HG03097 (cell line): Measurements from ENCODE around the gene BICRAL.
A peak's percentile ranks its signal among the peaks of the same experiment; 100 is the strongest.

Experiments
- ATAC-seq: cut with Tn5 transposase; IDR thresholded peaks from one replicate; pipeline ENCODE4 v1.9.1; 2021; ENCODE audit not compliant: unreplicated experiment, low FRiP score

The BICRAL gene

DNA sequence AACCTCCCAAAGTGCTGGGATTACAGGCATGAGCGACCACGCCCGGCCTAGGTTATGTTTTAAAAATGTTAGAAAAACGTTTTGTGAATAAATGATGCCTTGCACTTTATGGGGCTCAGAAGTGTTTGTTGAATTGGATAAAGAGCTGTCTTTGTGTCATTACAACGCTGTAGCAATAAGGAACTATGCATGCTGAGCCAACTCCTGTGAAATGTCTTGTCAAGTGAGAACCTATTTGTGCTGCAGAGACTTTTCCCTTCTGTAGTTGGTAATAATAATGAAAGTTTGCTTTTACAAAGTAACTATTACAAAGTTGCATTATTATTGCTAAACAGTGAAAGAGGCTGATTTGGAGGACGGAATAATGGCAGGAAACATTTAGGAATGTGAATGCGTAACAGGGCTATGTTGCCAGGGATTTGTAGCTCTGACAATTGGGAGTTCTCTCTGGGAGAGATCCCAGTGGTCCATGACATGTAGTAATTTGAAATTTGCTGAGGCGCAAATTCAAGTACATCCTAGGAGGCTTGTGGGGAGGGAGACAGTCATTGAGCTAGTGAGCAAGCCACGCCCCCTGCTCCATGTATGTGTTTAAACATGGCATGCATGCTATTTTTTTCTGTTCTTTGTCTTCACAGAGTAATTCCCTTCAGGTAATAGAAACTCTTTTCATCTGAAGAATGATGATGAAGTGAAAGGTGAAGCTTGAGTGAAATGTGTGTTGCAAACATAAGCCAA, 16.8 kb upstream of the BICRAL start:
- ATAC-seq = no peak

DNA sequence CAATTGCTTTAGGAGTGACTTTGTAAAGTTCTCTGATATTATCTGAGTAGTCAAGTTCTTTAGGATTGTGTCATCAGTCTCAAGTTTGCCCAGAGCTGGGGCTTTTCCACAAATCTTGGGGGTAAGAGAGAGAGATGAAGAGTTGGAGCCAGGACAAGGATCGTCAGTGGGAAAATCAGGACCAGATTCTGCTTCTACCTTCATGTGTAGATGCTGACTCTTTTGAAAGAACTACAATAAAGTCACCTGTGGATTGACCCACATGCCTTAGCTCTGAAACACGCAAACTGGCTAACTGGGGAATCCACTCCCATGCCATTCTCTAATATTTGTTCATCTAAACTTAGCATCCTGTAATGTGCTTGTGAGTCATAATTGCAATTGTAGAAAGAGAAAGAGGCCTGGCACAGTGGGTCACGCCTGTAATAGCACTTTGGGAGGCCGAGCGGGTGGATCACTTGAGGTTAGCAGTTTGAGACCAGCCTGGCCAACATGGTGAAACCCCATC, 15.6 kb upstream of the BICRAL start:
- no peak for ATAC-seq

DNA sequence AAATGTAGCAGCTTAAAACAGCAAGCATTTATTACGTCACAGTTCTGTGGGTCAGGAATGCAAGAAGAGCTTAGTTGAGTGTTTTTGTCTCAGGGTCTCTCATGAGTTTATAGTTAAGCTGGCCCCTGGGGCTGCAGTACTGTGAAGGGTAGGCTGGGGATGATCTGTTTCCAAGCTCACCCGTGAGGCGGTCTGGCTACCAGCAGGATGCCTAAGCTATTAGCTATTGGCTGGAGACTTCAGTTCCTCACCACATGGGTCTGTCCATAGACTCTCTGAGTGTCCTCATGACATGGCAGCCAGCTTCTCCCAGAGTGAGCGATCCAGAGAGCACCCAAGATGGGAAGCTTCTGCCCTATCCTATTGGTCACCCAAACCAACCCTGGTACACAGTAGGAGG, 12.8 kb upstream of the BICRAL start:
- ATAC-seq = no peak

DNA sequence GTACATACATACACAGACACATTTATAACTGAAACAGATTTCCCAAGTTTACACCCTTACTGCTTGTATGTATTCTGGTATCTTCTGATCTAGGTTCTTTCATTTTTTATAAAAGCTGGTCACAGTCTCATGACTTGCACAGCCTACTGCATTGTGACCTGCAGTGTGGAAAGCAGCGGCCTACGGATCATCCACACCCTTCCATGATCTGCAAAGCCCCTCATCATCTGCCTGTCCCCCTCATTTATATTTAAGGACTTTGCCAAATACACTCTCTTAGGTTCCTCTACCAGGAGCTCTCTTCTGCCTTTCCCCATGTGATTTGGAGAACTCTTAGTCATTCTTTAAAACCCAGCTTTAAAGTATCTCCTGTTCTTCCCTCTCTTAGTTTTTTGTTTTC, 12.0 kb upstream of the BICRAL start:
- ATAC-seq = no peak

DNA sequence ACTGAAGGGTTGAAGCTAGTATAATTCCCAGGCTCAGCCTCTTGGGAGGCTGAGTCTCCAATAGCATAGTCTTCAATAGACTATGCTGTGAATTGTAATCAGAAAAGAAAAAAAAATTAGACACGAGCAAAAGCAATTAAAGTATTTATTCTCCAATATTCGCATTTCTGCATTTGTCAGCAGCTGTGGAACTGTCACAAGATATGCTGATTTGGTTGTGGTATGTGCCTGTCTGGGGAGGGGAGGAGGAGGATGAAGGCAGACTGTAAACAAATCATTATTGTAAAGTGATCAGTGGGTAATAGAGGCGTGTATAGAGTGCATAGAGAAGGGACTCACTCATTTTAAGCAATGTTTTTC, 10.1 kb upstream of the BICRAL start:
- peak; percentile 11 for ATAC-seq

DNA sequence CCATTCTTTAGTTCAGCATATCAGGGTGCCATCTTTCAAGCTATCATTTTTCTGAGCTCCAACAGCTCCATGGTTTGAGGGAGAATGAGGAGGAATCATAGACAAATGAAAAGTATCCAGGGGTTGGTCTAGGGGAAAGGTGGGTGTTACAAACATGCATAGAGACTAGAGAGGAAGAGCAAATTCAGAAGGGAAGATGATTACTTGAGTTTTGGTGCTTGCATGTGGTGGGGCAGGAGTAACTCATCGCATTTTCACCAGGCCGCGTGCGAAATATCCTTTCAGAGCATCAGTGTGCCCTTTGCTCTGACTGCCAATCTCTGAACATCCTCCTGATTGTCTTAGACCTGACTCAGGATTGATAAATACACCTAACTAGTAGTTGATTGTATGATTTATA, 7.7 kb upstream of the BICRAL start:
- ATAC-seq = no peak

DNA sequence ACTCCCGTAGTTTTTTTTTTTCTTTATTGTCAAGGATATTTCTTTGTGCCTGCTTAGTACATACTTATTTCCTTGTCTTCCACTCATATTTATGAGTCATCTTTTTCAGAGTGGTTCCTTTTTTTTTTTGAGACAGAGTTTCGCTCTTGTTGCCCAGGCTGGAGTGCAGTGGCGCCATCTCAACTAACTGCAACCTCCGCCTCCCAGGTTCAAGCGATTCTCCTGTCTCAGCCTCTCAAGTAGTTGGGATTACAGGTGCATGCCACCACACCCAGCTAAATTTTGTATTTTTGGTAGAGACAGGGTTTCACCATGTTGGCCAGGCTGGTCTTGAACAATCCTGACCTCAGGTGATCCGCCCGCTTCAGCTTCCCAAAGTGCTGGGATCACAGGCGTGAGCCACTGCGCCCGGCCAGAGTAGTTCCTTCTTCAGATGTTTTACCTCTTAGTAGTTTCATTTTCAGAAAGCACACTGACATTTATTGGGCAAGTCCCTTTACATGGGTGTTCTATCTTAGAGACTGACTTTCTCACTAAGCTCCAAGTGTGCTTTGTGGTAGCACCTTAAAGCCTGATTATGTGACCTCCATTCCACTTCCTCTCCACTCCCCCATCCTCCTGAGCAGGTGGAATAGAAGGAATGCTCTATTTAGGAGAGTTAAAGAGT, 6.9 kb upstream of the BICRAL start:
- ATAC-seq = peak; percentile 36

DNA sequence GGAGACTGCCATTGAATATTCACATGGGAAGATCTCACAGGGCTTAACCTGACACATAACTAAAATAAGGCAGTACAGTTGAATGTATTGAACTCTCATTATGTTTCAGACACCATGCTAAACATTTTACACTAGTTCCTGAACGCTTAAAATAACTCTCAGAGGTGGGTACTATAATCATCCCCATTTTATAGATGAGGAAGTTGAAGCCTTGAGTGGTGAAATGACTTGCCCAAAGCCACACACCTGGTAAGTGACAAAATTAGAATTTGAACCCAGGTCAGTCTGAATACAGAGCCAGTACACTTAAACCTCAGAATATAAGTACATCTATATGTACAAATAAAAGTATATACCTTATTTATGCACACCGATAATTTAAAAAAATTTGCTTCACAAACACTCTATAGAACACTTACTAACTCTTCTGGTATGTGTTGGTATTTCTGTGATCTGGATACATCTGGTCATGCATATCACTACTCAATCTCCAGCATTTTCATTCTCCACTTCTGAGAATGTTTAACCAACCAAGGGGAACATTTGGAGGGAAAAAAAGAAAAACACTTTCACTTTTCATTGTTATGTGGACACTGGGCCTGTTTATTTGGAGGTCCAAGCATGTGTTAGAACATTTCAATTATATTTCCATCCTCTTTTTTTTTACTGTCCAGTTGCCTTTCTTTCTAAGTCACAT, 4.6 kb upstream of the BICRAL start:
- ATAC-seq = no peak

DNA sequence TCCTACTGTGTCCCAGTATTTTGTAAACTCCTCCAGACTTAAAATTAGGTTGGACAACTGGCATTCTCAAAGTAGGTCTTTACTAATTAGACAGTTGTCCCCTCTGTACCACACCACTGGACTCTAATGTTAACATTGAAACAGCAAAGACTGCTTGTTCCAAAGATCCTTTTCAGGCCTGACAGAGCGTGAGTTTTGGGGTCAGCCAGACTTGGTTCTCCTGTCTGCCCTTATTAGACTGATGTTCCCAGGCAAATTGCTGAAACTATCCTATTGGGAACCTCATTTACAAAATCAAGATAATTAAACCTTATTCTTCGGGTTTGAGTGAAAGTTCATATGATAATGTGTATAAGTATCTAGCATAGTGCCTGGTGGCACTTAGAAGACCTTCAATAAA, 3.7 kb upstream of the BICRAL start:
- no peak for ATAC-seq

DNA sequence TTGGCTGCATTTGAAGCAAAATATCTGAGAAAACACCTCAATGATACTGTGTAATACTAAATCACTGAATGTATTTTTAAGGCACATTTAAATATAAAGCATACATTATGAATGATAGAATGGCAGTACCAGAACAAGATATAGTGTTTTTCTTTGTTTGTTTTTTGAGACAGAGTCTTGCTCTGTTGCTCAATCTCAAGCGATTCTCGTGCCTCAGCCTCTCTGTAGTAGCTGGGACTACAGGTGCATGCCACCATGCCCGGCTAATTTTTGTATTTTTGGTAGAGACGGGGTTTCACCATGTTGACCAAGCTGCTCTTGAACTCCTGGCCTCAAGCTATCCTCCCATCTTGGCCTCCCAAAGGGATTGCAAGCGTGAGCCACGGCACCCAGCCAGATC, 2.3 kb upstream of the BICRAL start:
- ATAC-seq = no peak

DNA sequence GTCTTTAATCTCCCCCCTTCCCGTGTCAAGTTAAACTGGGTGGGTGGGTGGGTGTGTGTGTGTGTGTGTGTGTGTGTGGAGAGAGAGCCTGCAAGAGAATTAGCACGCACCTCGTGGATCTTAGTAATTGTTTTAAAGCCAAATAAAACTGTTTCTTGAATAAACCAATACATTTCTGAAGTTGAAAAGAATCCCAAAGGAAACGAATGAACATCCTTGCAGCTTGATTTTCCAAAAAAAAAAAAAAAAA, 381 bp upstream of the BICRAL start:
- no peak for ATAC-seq

DNA sequence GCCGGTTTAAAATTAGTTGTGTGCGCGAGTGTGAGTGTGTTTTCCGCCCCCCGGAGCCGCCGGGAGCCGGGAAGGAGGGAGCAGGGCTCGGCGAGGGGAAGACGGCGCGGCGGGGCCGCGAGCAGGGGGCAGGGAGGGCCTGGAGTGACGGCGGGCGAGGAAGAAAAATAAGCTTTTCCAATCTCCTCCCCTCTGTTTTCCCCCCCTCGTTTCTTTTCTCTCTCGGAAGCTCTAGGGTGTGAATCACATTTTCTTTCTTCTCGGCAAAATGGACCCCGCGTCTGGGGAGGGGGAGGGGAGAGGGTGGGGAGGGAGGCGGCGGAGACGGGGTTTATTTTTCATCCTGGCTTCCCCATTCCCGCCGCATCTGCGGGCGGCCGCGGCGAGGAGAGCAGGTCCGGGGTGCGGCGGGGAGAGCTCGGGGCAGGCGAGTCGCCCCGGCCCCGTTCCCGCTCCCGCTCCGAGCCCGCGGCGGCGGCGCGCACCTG, 881 bp downstream of the BICRAL start:
- no peak for ATAC-seq

DNA sequence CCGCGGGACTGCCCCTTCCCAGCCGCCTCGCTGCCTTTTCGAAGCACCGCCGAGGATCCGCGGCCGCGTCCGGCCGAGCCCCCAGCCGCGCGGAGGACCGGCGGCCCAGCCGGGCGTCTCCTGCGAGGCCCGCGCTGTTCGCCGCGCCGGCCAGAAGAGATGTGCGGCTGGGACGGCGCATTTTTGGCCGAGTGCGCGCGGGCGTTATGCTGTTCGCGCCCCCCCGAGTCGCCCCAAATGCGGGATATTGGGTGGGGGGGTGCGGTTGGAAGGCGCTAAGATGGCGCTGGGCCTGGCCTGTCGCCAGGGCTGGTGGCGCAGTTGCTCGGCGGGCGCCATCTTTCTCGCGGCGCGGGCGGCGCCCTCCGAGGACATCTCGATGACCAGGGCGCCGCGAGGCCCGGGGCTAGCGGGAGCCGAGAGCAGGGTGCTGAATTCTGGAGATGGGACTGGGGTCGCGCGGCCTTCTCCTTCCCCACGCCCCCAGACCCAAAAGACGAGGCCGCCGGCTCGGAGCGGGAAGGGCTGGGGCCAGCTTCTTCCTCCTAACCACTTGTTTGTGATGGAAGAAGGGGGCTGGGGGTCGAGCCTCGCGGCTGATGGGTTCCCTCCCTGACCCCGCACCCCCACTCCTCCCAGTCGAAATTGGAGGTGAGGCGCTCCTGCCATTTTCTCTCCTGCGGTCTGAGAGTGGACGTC, 1.5 kb downstream of the BICRAL start:
- ATAC-seq = no peak

DNA sequence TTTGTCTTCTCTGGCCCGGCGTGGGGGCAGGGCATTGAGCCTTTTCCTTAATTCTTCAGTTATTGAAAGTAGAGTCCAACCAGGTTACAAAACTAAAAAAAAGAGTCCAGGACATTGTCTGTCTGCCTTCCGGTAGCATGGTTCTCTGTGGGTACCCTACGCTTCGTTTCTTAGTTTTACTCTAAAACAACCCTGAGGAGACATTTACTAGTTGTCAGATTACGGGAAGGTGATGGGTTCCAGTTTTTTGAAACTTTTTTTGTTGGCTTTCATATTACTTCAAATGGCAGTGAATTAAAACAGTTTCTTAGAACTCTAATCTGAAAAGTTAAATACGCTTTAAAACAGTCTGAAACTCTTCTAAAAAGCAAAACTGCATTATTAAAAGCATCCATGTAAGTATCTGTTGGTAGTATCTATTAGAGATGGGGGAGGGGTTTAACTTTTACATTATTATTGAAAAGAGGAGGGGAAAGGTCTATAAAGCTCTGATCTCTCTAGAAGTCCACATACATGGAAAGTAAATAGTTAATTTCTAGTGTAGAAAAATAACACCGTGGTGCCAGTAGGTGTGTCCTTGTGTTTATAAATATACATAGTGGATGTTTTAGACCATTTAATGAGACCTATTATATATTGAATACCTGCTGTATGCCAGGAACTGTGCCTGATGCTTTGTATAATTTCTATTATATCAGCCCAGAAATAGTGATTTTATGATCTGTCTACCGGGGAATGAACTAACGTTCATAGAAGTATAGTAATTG, 2.2 kb downstream of the BICRAL start:
- ATAC-seq = no peak

DNA sequence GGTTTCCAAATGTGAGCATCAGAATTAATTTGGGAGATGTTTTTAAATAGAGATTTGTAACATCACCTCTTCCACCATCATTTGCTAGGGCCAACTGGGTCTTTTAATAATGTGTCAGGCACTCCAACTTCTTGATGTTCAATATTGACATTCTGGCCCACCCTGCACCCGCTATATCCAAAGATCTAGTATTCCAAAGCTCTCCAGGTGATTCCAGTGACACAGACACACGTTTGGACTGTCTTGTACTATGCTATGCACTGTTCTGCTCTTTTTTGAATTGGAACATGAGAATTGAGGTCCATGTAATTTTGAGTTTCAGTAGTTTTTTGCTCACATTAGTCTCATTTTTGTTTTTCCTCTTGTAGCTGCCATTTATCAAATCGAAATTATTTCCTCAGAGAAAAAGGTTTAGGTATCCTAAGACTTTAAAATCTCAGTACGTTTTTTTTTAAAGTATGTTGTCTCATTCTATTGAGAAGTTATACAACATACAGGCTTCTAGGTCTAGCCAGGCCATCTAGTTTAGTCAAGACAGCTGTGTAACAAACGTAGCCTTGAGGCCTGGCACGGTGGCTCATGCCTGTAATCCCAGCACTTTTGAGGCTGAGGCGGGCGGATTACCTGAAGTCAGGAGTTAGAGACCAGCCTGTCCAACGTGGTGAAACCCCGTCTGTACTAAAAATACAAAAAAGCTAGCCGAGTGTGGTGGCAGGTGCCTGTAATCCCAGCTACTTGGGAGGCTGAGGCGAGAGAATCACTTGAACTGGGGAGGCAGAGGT, 3.1 kb downstream of the BICRAL start:
- no peak for ATAC-seq

DNA sequence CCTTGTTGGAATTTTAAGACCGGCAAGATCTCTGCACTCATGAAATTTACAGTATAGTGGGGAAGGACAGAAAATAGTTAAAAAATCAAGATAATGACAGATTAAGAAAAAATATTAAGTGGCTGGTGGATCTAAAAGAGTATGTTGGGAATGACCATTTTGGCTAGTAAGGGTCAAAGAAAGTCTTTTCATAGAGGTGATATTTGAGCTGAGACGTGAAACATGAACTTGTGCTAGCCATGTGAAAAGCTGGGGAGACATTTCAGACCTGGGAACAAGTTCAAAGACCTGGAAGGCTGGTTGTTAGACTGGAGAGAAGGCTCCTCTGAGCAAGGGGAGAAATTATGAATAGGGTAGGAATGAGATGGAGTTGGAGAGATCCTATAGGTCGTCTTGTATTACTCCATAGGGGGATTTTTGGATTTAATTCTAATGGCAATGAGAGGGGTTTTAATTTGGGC, 4.7 kb downstream of the BICRAL start:
- no peak for ATAC-seq

DNA sequence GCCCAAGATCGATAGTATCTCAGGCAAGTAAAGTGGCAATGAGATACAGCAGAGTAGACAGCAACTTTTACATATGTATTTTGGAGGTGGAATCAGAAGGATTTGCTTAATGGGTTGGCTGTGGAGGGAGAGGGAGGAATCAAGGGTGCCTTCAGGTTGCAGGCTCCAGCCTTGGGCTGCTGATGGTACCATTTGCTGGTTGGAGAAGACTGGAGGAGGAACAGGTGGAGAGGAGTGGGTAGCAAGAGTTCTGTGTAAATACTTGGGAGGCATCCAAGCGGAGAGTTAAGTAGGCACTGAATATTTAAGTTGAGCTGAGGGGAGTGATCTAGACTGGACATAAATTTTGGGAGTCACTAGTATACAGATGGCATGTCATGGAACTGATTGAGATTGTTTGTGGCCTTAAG, 5.2 kb downstream of the BICRAL start:
- no peak for ATAC-seq

DNA sequence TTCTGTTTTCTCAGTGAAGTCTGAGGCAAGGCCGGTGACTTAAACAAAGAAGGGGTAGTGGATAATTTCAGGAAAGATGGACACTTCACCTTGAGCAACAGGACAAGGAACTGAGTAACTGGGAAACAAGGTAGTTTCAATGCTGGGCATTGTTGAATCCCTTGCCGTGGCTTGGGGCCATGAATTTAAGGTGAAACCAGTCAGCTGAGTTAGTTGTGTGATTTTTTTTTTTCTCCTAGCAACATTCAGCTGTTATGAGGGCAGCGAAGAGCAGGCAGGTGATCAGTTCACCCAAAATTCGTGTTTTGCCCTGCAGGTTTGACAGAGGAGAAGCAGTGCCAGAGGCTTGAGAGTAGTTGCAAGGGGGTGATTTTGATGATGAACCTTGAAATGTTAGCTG, 6.8 kb downstream of the BICRAL start:
- ATAC-seq = no peak

DNA sequence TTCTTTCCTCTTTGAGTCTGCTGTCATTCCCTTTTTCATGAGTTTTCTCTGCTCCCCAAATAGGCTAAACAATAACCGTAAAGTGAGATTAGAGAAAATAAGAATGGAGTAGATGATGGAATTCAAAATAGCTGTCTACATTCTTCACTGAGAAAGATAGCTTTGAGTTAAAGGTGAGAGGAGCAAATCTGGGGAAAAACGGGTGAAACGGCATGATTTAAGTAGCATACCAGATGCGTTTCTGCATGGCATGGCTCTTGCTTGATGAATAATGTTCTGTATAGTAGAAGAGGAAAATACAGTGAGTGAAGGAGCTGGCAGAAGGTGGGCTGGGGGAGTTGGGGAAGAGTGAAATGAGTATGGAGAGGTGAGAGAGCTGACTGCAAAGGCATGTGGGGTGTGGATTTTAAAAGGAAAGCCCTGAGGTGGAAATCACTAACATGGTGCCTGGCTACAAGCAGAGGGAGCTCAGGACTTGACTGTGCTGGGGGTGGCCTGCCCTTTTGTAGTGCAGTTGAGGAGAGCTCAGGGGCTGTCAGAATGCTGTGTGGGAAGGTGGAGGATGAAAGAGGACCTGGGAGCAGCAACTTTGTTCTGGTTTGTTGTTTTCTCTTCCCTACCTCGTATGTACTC, 8.8 kb downstream of the BICRAL start:
- no peak for ATAC-seq
